HepG2 (cell line): ENCODE results near the gene FSIP1. TPM values are rescaled to one million over a fixed set of nuclear protein-coding genes. Genes with fewer than 3 reads are reported as not detected.

Source experiments
- ATAC-seq: fragments of 200-7000 bp; cut with Tn5 transposase; 3 replicates; pipeline ENCODE4 v1.9.1; 2020; ENCODE audit warnings: mild to moderate bottlenecking, moderate library complexity
- BruUV-seq: library from RNA; stranded (reverse); fragments of 400-500 nt; replicated peaks from 2 replicates; lab custom pipeline; 2021; lab: Mats Ljungman, UMichigan
- CTCF ChIA-PET: fragments of 300-600 bp; formaldehyde crosslinking; extraction: SDS; loops from one replicate; lab custom pipeline; 2021; ENCODE audit warnings: low total read pairs, inconsistent platforms, low intra/inter-chr PET ratio; lab: Yijun Ruan, JAX
- POLR2A ChIA-PET: fragments of 350-600 bp; sonication (Branson Sonifier 250); formaldehyde crosslinking; loops from one replicate; lab custom pipeline; 2020; ENCODE audit warnings: antibody characterized with exemption, inconsistent platforms; lab: Yijun Ruan, JAX
- DNase-seq: peaks from one replicate; pipeline ENCODE4 v3.0.0-alpha.2; 2015; ENCODE audit warnings: low spot score
- FAIRE-seq: peaks from 3 replicates; lab custom pipeline; 2011; peaks lifted over from hg19 to GRCh38; lab: Jason Lieb, UNC
- H2AFZ ChIP-seq: one replicate; pipeline ENCODE4 v1.6.1; 2011; ENCODE audit warnings: low read length, inconsistent platforms
- H3K27ac ChIP-seq: fragments of 300-600 bp; 3 replicates; pipeline ENCODE4 v1.8.0; 2011; ENCODE audit warnings: mixed run types, mild to moderate bottlenecking, mixed read lengths, low read length, inconsistent platforms; ENCODE audit not compliant: insufficient read depth; ENCODE audit errors: extremely low read length
- H3K27me3 ChIP-seq, 2 experiments: fragments of 200-600 bp in 1 of 2; 2 replicates in 1 of 2; 3 replicates in 1 of 2; pipeline versions ENCODE4 v1.6.0 to v1.8.0; 2011; ENCODE audit warnings: low read length in 2 of 2, mild to moderate bottlenecking in 2 of 2, moderate library complexity in 2 of 2, inconsistent platforms in 1 of 2; ENCODE audit not compliant: insufficient read depth in 2 of 2, control insufficient read depth in 1 of 2
- H3K36me3 ChIP-seq, 2 experiments: fragments of 200-600 bp in 1 of 2; replicated peaks in 1 of 2; 2 replicates in 1 of 2; 3 replicates in 1 of 2; pipeline versions ENCODE4 v1.5.1 to v1.8.0; 2011; ENCODE audit warnings: low read length in 2 of 2, inconsistent platforms in 1 of 2; ENCODE audit not compliant: insufficient read depth in 2 of 2, control insufficient read depth in 1 of 2
- H3K4me1 ChIP-seq: 2 replicates; pipeline ENCODE4 v1.5.1; 2012; ENCODE audit warnings: low read length, inconsistent platforms; ENCODE audit not compliant: insufficient read depth
- H3K4me2 ChIP-seq: 2 replicates; pipeline ENCODE4 v1.6.0; 2011; ENCODE audit warnings: low read depth, low read length, inconsistent platforms
- H3K4me3 ChIP-seq, 3 experiments: fragments of 200-600 bp in 1 of 3; sonication (generic), shearing (Covaris generic) in 1 of 3; replicated peaks in 1 of 3; 2 replicates each; pipeline ENCODE4 v1.5.1; 2011 to 2016; ENCODE audit warnings: low read length in 3 of 3, inconsistent platforms in 2 of 3, low read depth in 2 of 3, mild to moderate bottlenecking in 2 of 3, control low read depth in 1 of 3, mixed read lengths in 1 of 3; ENCODE audit not compliant: insufficient read depth in 1 of 3
- H3K79me2 ChIP-seq: one replicate; pipeline ENCODE4 v1.6.1; 2011; ENCODE audit warnings: low read length, inconsistent platforms; ENCODE audit not compliant: insufficient read depth
- H3K9ac ChIP-seq: 2 replicates; pipeline ENCODE4 v1.6.0; 2011; ENCODE audit warnings: mild to moderate bottlenecking, low read depth, low read length, inconsistent platforms; ENCODE audit not compliant: insufficient read depth
- H3K9me3 ChIP-seq: 2 replicates; pipeline ENCODE4 v1.5.1; 2012; ENCODE audit warnings: mild to moderate bottlenecking, low read length
- H4K20me1 ChIP-seq: 2 replicates; pipeline ENCODE4 v1.6.0; 2011; ENCODE audit warnings: inconsistent platforms, mild to moderate bottlenecking, low read length, moderate library complexity; ENCODE audit not compliant: insufficient read depth
- DNMT3B ChIP-seq: conservative IDR thresholded peaks from 2 replicates; pipeline ENCODE4 v1.6.1; 2016; ENCODE audit warnings: missing biosample characterization, control low read depth
- KDM2A ChIP-seq: sonication (generic); formaldehyde crosslinking; IDR thresholded peaks from 2 replicates; pipeline ENCODE4 v1.4.0; 2020; ENCODE audit warnings: low read depth, missing genetic modification reagents, borderline replicate concordance
- NAIF1 ChIP-seq: sonication (generic); formaldehyde crosslinking; IDR thresholded peaks from 2 replicates; pipeline ENCODE4 v1.5.0; 2020; ENCODE audit warnings: mild to moderate bottlenecking, missing genetic modification reagents, borderline replicate concordance
- PHB2 ChIP-seq: fragments of 450-650 bp; IDR thresholded peaks from 2 replicates; pipeline ENCODE4 v1.6.1; 2018; ENCODE audit not compliant: partially characterized antibody
- SALL2 ChIP-seq: sonication (generic); formaldehyde crosslinking; IDR thresholded peaks from 2 replicates; pipeline ENCODE4 v1.8.1; 2023; ENCODE audit warnings: mild to moderate bottlenecking, missing genetic modification reagents, inconsistent platforms
- SP1 ChIP-seq, 2 experiments: fragments of 450-650 bp in 1 of 2; sonication (generic) in 1 of 2; formaldehyde crosslinking in 1 of 2; IDR thresholded peaks; 2 replicates each; pipeline versions ENCODE4 v1.4.0 to v1.6.1; 2016 to 2020; ENCODE audit warnings: missing genetic modification reagents in 1 of 2
- ZFP62 ChIP-seq: sonication (generic); formaldehyde crosslinking; IDR thresholded peaks from 2 replicates; pipeline ENCODE4 v1.4.0; 2020; ENCODE audit warnings: missing genetic modification reagents
- ZNF121 ChIP-seq: sonication (generic); formaldehyde crosslinking; IDR thresholded peaks from 2 replicates; pipeline ENCODE4 v1.5.0; 2020; ENCODE audit warnings: mild to moderate bottlenecking, missing genetic modification reagents
- ZNF260 ChIP-seq: sonication (generic); formaldehyde crosslinking; IDR thresholded peaks from 2 replicates; pipeline ENCODE4 v1.4.0; 2020; ENCODE audit warnings: missing genetic modification reagents, low read depth, mild to moderate bottlenecking, borderline replicate concordance
- ZNF549 ChIP-seq: sonication (generic); formaldehyde crosslinking; IDR thresholded peaks from 2 replicates; pipeline ENCODE4 v1.5.0; 2020; ENCODE audit warnings: missing genetic modification reagents
- ZNF788 ChIP-seq: sonication (generic); formaldehyde crosslinking; IDR thresholded peaks from 2 replicates; pipeline ENCODE4 v1.5.0; 2020; ENCODE audit warnings: mild to moderate bottlenecking, missing genetic modification reagents, borderline replicate concordance
- WGBS: methylation state at CpG from one replicate; pipeline ENCODE4 v1.1.6; 2017; ENCODE audit warnings: low lambda C conversion rate; 5-methylcytosine and 5-hydroxymethylcytosine counted together
- in situ Hi-C: cut with HindIII; loops from 2 replicates; pipeline ENCODE4 v1.10.0; 2017; ENCODE audit warnings: low pct_unique_long_range_greater_than_20kb; ENCODE audit not compliant: extremely low pct_ligation_motif_present
- intact Hi-C: fragments of 100-400 bp; cut with micrococcal nuclease; formaldehyde crosslinking; loops from one replicate; pipeline ENCODE4 v1.10.0; 2022; ENCODE audit not compliant: unreplicated experiment
- polyA plus RNA-seq, 8 experiments: library from polyadenylated mRNA; depleted of rRNA in 3 of 8; stranded (reverse) in 7 of 8; unstranded in 1 of 8; fragments of >200 nt; fragmentation: Illumina TruSeq in 4 of 8; extraction: Trizol in 4 of 8; gene quantifications; 2 replicates each; pipeline versions ENCODE4 v1.2.1 to v1.2.3, GENCODE V29; 2011 to 2016; ENCODE audit warnings: low read depth in 4 of 8, missing spikeins in 1 of 8, mixed read lengths in 1 of 8; ENCODE audit not compliant: insufficient read depth in 1 of 8
- total RNA-seq, 5 experiments: library from RNA; depleted of rRNA; stranded (reverse); fragments of >200 nt; fragmentation: Illumina TruSeq; extraction: Trizol; gene quantifications; 2 replicates each; pipeline ENCODE4 v1.2.3, GENCODE V29; 2016; ENCODE audit warnings: low read depth in 1 of 5
- TF ChIP-seq, protein P1 (sequence below): sonication (generic); formaldehyde crosslinking; conservative IDR thresholded peaks from 2 replicates; pipeline ENCODE4 v1.4.0; 2020; ENCODE audit warnings: missing genetic modification reagents
- TF ChIP-seq, protein P2 (sequence below): sonication (generic); formaldehyde crosslinking; IDR thresholded peaks from 2 replicates; pipeline ENCODE4 v1.4.0; 2020; ENCODE audit warnings: missing genetic modification reagents
- TF ChIP-seq, protein P3 (sequence below): sonication (generic); formaldehyde crosslinking; conservative IDR thresholded peaks from 2 replicates; pipeline ENCODE4 v1.8.0; 2022; ENCODE audit warnings: low read depth, missing genetic modification reagents
- TF ChIP-seq, protein P4 (sequence below): sonication (generic); formaldehyde crosslinking; IDR thresholded peaks from 2 replicates; pipeline ENCODE4 v1.9.0; 2021; ENCODE audit warnings: missing genetic modification reagents, mild to moderate bottlenecking, borderline replicate concordance
- TF ChIP-seq, protein P5 (sequence below): sonication (generic); formaldehyde crosslinking; IDR thresholded peaks from 2 replicates; pipeline ENCODE4 v1.5.0; 2020; ENCODE audit warnings: mild to moderate bottlenecking, low read depth, missing genetic modification reagents, borderline replicate concordance

The FSIP1 gene
- total and polyA plus RNA-seq, 2 of the 13 experiments (the other 11 are each of a cell fraction or from before 2014, with no cell fraction given), result 0.18 TPM; not detected in 1

DNA sequence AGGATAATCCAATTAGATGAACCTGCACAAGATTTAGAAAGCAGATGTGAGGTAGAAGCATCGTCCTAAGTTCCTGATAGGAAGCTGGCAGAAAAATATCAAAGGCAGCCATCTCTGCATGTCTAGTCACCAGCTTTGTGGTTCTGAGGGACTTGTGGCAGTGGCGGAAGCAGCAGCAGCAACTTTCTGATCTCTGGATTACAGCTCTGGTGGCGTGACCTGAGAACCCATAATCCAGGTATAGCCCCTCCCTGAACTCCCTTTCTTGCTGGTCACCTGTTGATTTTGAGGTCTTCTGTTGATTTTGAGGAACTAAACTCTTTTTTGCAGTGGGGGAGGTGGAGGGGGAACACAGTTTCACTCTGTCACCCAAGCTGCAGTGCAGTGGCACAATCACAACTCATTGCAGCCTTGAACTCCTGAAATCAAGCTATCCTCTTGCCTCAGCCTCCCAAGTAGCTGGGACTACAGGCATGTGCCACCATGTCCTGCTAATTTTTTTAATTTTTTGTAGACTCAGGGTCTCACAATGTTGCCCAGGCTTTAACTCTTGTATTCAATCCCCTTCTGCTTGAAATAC lies 7.9 kb downstream of the FSIP1 start:
- 74% methylated on average over 3 of the region's 3 CpGs for WGBS
- peaks cover 0 to 6% of the 10 kb centered on the region in 2 experiments; a peak in 1 of 5 replicates for H3K27me3 ChIP-seq
- H4K20me1 ChIP-seq, result no peaks in the 10 kb centered on the region
- BruUV-seq, result no TSS peak
- H3K9me3 ChIP-seq, result no peaks in the 10 kb centered on the region
- in situ Hi-C loops (no loop called here), intact Hi-C loops (no loop called here)
- H3K79me2 ChIP-seq, result no peaks in the 10 kb centered on the region
- H3K4me2 ChIP-seq, result no peak overlapping the region
- DNase-seq (no peak), FAIRE-seq (no peak), ATAC-seq (no peak)
- POLR2A ChIA-PET, result no interaction called here
- no peaks in the 10 kb centered on the region for H3K36me3 ChIP-seq
- no peak overlapping the region for H3K4me3 ChIP-seq
- no peak overlapping the region for H3K9ac ChIP-seq
- peaks cover 16% of the 10 kb centered on the region for H3K4me1 ChIP-seq
- CTCF ChIA-PET, result no interaction called here
- H2AFZ ChIP-seq, result no peak overlapping the region
- no peak overlapping the region for H3K27ac ChIP-seq
- TF ChIP-seq ZFP62 (CRISPR knock-in tag) (no peak), ZNF549 (CRISPR knock-in tag) (no peak), ZNF788 (CRISPR knock-in tag) (no peak), DNMT3B (CRISPR knock-in tag) (no peak), KDM2A (CRISPR knock-in tag) (no peak), ZNF121 (CRISPR knock-in tag) (no peak), SALL2 (CRISPR knock-in tag) (no peak), NAIF1 (CRISPR knock-in tag) (no peak), PHB2 (no peak), SP1 (IDR thresholded peaks at IDR 0.05) (no peak), SP1 (CRISPR knock-in tag; IDR thresholded peaks at IDR 0.05) (no peak), ZNF260 (no peak)
- TF ChIP-seq, protein P1, sequence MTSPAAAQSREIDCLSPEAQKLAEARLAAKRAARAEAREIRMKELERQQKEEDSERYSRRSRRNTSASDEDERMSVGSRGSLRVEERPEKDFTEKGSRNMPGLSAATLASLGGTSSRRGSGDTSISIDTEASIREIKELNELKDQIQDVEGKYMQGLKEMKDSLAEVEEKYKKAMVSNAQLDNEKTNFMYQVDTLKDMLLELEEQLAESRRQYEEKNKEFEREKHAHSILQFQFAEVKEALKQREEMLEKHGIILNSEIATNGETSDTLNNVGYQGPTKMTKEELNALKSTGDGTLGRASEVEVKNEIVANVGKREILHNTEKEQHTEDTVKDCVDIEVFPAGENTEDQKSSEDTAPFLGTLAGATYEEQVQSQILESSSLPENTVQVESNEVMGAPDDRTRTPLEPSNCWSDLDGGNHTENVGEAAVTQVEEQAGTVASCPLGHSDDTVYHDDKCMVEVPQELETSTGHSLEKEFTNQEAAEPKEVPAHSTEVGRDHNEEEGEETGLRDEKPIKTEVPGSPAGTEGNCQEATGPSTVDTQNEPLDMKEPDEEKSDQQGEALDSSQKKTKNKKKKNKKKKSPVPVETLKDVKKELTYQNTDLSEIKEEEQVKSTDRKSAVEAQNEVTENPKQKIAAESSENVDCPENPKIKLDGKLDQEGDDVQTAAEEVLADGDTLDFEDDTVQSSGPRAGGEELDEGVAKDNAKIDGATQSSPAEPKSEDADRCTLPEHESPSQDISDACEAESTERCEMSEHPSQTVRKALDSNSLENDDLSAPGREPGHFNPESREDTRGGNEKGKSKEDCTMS (CRISPR knock-in tag), result no peak
- TF ChIP-seq, protein P2, sequence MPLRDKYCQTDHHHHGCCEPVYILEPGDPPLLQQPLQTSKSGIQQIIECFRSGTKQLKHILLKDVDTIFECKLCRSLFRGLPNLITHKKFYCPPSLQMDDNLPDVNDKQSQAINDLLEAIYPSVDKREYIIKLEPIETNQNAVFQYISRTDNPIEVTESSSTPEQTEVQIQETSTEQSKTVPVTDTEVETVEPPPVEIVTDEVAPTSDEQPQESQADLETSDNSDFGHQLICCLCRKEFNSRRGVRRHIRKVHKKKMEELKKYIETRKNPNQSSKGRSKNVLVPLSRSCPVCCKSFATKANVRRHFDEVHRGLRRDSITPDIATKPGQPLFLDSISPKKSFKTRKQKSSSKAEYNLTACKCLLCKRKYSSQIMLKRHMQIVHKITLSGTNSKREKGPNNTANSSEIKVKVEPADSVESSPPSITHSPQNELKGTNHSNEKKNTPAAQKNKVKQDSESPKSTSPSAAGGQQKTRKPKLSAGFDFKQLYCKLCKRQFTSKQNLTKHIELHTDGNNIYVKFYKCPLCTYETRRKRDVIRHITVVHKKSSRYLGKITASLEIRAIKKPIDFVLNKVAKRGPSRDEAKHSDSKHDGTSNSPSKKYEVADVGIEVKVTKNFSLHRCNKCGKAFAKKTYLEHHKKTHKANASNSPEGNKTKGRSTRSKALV (CRISPR knock-in tag), result no peak
- TF ChIP-seq, protein P3, sequence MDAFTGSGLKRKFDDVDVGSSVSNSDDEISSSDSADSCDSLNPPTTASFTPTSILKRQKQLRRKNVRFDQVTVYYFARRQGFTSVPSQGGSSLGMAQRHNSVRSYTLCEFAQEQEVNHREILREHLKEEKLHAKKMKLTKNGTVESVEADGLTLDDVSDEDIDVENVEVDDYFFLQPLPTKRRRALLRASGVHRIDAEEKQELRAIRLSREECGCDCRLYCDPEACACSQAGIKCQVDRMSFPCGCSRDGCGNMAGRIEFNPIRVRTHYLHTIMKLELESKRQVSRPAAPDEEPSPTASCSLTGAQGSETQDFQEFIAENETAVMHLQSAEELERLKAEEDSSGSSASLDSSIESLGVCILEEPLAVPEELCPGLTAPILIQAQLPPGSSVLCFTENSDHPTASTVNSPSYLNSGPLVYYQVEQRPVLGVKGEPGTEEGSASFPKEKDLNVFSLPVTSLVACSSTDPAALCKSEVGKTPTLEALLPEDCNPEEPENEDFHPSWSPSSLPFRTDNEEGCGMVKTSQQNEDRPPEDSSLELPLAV (CRISPR knock-in tag), result no peak
- TF ChIP-seq, protein P4, sequence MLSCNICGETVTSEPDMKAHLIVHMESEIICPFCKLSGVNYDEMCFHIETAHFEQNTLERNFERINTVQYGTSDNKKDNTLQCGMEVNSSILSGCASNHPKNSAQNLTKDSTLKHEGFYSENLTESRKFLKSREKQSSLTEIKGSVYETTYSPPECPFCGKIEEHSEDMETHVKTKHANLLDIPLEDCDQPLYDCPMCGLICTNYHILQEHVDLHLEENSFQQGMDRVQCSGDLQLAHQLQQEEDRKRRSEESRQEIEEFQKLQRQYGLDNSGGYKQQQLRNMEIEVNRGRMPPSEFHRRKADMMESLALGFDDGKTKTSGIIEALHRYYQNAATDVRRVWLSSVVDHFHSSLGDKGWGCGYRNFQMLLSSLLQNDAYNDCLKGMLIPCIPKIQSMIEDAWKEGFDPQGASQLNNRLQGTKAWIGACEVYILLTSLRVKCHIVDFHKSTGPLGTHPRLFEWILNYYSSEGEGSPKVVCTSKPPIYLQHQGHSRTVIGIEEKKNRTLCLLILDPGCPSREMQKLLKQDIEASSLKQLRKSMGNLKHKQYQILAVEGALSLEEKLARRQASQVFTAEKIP, result no peak
- TF ChIP-seq, protein P5, sequence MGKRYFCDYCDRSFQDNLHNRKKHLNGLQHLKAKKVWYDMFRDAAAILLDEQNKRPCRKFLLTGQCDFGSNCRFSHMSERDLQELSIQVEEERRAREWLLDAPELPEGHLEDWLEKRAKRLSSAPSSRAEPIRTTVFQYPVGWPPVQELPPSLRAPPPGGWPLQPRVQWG, result no peak
